PC-9 (cell line): ENCODE results near the gene PCDHGA1. TPM values are rescaled to one million over a fixed set of nuclear protein-coding genes. Genes with fewer than 3 reads are reported as not detected.
"Not testable (repeated sequence)": the region's sequence is repeated elsewhere in the genome, so short reads cannot be mapped to it uniquely, and the experiment has no call there.

Experiments
- BruUV-seq: library from RNA; stranded (reverse); fragments of 400-500 nt; replicated peaks from 2 replicates; lab custom pipeline; 2021; lab: Mats Ljungman, UMichigan
- CTCF ChIA-PET: fragments of 300-600 bp; sonication (Branson Sonifier 250); formaldehyde crosslinking; loops from one replicate; lab custom pipeline; 2022; ENCODE audit warnings: antibody characterized with exemption; lab: Charles Lee
- POLR2A ChIA-PET: fragments of 300-600 bp; sonication (Branson Sonifier 250); formaldehyde crosslinking; loops from one replicate; lab custom pipeline; 2022; ENCODE audit warnings: antibody characterized with exemption; ENCODE audit not compliant: unreplicated experiment; lab: Charles Lee
- DNase-seq, 2 experiments: peaks; one replicate each; pipeline versions ENCODE4 v3.0.0 to v3.0.0-alpha.2; 2015 to 2022; ENCODE audit warnings: mixed read lengths in 1 of 2
- H2AFZ ChIP-seq: fragments of 200-600 bp; sonication (generic); 2 replicates; pipeline ENCODE4 v1.8.1; 2017; ENCODE audit warnings: antibody characterized with exemption
- H3F3A ChIP-seq: fragments of 200-600 bp; sonication (generic); 2 replicates; pipeline ENCODE4 v1.8.1; 2017; ENCODE audit warnings: antibody characterized with exemption, mild to moderate bottlenecking, low read depth; ENCODE audit not compliant: insufficient read depth
- H3K27ac ChIP-seq: fragments of 200-600 bp; sonication (generic); 2 replicates; pipeline ENCODE4 v1.6.1; 2016; ENCODE audit warnings: mixed run types
- H3K27me3 ChIP-seq: fragments of 200-600 bp; sonication (generic); 2 replicates; pipeline ENCODE4 v1.6.1; 2016; ENCODE audit warnings: low read depth, mixed run types; ENCODE audit not compliant: insufficient read depth
- H3K36me3 ChIP-seq: fragments of 200-600 bp; sonication (generic); 2 replicates; pipeline ENCODE4 v1.6.1; 2016; ENCODE audit warnings: low read depth, mixed run types
- H3K4me1 ChIP-seq: fragments of 200-600 bp; sonication (generic); replicated peaks from 2 replicates; pipeline ENCODE4 v1.6.1; 2016; ENCODE audit warnings: mixed run types; ENCODE audit not compliant: insufficient read depth
- H3K4me2 ChIP-seq: fragments of 200-600 bp; sonication (generic); 2 replicates; pipeline ENCODE4 v1.6.1; 2017; ENCODE audit warnings: mixed run types
- H3K4me3 ChIP-seq: fragments of 200-600 bp; sonication (generic); 2 replicates; pipeline ENCODE4 v1.6.1; 2016; ENCODE audit warnings: mixed run types
- H3K79me2 ChIP-seq: fragments of 200-600 bp; sonication (generic); 2 replicates; pipeline ENCODE4 v1.6.1; 2017; ENCODE audit warnings: low read depth, mixed run types
- H3K9me2 ChIP-seq: fragments of 200-600 bp; sonication (generic); 2 replicates; pipeline ENCODE4 v1.8.1; 2017; ENCODE audit warnings: mild to moderate bottlenecking; ENCODE audit not compliant: insufficient read depth
- H3K9me3 ChIP-seq: fragments of 200-600 bp; sonication (generic); 2 replicates; pipeline ENCODE4 v1.8.1; 2016; ENCODE audit warnings: low read depth; ENCODE audit not compliant: insufficient read depth
- H4K20me1 ChIP-seq: fragments of 200-600 bp; sonication (generic); 2 replicates; pipeline ENCODE4 v1.8.1; 2017; ENCODE audit not compliant: insufficient read depth
- EZH2 ChIP-seq: fragments of 200-600 bp; sonication (generic); IDR thresholded peaks from 2 replicates; pipeline ENCODE4 v1.8.0; 2017; ENCODE audit warnings: antibody characterized with exemption, low read depth
- intact Hi-C: fragments of 100-400 bp; cut with micrococcal nuclease; formaldehyde crosslinking; loops from one replicate; pipeline ENCODE4 v1.10.0; 2022; ENCODE audit not compliant: unreplicated experiment
- total RNA-seq: library from RNA; stranded (reverse); gene quantifications from 2 replicates; pipeline ENCODE4 v1.2.3, GENCODE V29; 2021
- TF ChIP-seq, protein P1 (sequence below): fragments of 200-600 bp; sonication (generic); conservative IDR thresholded peaks from 2 replicates; pipeline ENCODE4 v1.6.1; 2017; ENCODE audit warnings: mixed run types, antibody characterized with exemption, mild to moderate bottlenecking, moderate library complexity

PCDHGA1 gene
- total RNA-seq, 1 experiment from 2014 or later: 0.07 TPM

DNA sequence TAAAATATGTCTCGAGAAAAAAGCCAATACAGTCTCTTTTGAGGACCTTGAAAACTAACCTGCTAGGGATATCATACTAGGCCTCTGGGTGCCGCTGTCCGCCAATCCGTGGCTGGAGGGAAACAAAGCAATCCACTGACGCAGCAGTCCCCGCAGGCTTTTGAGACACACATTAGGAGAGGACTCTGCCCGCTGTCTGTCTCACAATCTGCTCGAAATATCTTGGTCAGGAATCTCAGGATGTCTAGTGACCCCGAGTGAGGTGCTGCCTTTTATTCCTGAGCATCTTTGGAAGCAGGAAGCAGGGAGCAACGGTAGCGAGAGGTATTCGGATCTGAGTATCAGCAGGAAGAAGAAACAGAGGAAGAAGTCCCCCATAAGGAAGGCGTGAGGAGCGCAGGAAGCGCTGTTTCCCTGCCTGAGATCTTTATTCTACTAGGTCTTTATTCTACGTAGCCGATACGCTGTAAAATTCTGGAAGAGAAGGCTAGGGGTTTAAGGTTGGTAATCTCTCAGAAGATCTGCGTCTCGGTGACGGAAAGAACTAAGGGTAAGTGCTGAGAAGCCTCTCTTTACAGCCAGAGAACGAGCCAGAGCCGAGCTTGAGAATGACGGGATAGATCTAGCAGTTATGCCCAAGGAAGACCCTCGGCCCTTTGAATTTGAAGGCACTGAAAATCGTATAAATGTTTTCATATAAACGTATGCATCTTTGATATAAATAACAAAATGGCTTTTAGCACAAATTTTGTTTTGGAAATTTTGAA, 4.0 kb upstream of the PCDHGA1 start:
- H3K27ac ChIP-seq: no peak overlapping the region
- 0 out of 2 replicates have a peak, but pooled peaks cover 4% of the 10 kb centered on the region for H3K36me3 ChIP-seq
- H3F3A ChIP-seq: peaks cover 7% of the 10 kb centered on the region; the same call in 1 of the 2 replicates
- H3K4me2 ChIP-seq: peak overlapping the region; percentile 60
- TF ChIP-seq, protein P1, sequence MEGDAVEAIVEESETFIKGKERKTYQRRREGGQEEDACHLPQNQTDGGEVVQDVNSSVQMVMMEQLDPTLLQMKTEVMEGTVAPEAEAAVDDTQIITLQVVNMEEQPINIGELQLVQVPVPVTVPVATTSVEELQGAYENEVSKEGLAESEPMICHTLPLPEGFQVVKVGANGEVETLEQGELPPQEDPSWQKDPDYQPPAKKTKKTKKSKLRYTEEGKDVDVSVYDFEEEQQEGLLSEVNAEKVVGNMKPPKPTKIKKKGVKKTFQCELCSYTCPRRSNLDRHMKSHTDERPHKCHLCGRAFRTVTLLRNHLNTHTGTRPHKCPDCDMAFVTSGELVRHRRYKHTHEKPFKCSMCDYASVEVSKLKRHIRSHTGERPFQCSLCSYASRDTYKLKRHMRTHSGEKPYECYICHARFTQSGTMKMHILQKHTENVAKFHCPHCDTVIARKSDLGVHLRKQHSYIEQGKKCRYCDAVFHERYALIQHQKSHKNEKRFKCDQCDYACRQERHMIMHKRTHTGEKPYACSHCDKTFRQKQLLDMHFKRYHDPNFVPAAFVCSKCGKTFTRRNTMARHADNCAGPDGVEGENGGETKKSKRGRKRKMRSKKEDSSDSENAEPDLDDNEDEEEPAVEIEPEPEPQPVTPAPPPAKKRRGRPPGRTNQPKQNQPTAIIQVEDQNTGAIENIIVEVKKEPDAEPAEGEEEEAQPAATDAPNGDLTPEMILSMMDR: peak; percentile 55; the same call in 1 of the 2 replicates
- no peak for TF ChIP-seq EZH2
- POLR2A ChIA-PET: no interaction called here
- H3K79me2 ChIP-seq: no peaks in the 10 kb centered on the region
- no peaks in the 10 kb centered on the region for H4K20me1 ChIP-seq
- no peaks in the 10 kb centered on the region for H3K9me2 ChIP-seq
- H3K4me3 ChIP-seq: peak overlapping the region; percentile 23; the same call in 1 of the 2 replicates
- H3K9me3 ChIP-seq: peaks cover 19% of the 10 kb centered on the region
- H3K27me3 ChIP-seq: no peaks in the 10 kb centered on the region; the same call in 1 of the 2 replicates
- H3K4me1 ChIP-seq: 0 out of 2 replicates have a peak, but pooled peaks cover 2% of the 10 kb centered on the region
- peak overlapping the region; percentile 77 for H2AFZ ChIP-seq
- peak; percentile 45 to 56 for DNase-seq
- CTCF ChIA-PET: no interaction called here
- no TSS peak for BruUV-seq
- intact Hi-C loops: loop anchor here (5.0 to 10.0 kb wide), 3 partner anchors 89 to 236 kb away; partner anchors contain the start of genes PCDHGA10 and PCDHGB7

DNA sequence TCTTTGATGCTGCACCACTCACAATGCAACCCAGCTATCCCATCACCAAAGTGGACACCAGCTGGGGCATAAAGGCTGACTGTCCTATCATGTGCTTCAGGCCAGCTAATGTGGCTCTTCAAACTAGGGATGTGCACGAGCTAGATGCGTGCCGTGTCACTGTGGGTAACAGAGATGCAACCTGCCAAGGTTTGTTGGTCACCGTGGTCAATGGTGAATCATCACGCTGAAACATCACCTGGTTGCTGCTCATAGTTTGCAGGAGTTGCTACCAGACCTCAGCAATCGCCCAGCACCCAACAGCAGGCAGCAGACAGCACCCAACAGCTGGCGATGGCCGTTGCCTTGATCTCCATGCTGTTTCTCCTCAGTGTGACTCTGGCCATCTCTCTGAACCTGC, 2.1 kb upstream of the PCDHGA1 start:
- BruUV-seq: no TSS peak
- Histone ChIP-seq H3K36me3 (no peaks in the 10 kb centered on the region), H3K79me2 (no peaks in the 10 kb centered on the region), H4K20me1 (no peaks in the 10 kb centered on the region), H3F3A (no peaks in the 10 kb centered on the region), H3K9me3 (no peaks in the 10 kb centered on the region), H3K9me2 (no peaks in the 10 kb centered on the region), H3K4me1 (no peaks in the 10 kb centered on the region), H3K27me3 (no peaks in the 10 kb centered on the region; the same call in 1 of the 2 replicates), H3K4me2 (no peak overlapping the region), H3K4me3 (no peak overlapping the region), H2AFZ (no peak overlapping the region), H3K27ac (no peak overlapping the region)
- TF ChIP-seq, protein P1: no peak
- no peak for TF ChIP-seq EZH2
- CTCF ChIA-PET: no interaction called here
- POLR2A ChIA-PET: no interaction called here
- intact Hi-C loops: loop anchor here (5.0 to 10.0 kb wide), 3 partner anchors 87 to 234 kb away; partner anchors contain the start of genes PCDHGA10 and PCDHGB7
- no peak for DNase-seq

DNA sequence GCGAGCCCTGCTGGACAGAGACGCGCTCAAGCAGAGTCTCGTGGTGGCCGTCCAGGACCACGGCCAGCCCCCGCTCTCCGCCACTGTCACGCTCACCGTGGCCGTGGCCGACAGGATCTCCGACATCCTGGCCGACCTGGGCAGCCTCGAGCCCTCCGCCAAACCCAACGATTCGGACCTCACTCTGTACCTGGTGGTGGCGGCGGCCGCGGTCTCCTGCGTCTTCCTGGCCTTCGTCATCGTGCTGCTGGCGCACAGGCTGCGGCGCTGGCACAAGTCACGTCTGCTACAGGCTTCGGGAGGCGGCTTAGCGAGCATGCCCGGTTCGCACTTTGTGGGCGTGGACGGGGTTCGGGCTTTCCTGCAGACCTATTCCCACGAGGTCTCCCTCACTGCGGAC, 2.3 kb downstream of the PCDHGA1 start:
- H4K20me1 ChIP-seq, H3K79me2 ChIP-seq, intact Hi-C loops, H3K9me3 ChIP-seq, CTCF ChIA-PET, BruUV-seq, H3K4me1 ChIP-seq, DNase-seq, H3K36me3 ChIP-seq, POLR2A ChIA-PET, H3K9me2 ChIP-seq, H3K4me2 ChIP-seq, H3K4me3 ChIP-seq, H3K27me3 ChIP-seq, H2AFZ ChIP-seq, H3F3A ChIP-seq, H3K27ac ChIP-seq: not testable (repeated sequence)
